GM12873 (cell line): ENCODE data around the gene KIF18B.

Experiments
- CTCF ChIP-seq: IDR thresholded peaks from 2 replicates; pipeline ENCODE4 v1.5.1; 2012; ENCODE audit warnings: low read depth, mild to moderate bottlenecking, moderate library complexity, low read length, control low read depth; ENCODE audit not compliant: insufficient read depth; ENCODE audit errors: missing control alignments

Gene KIF18B

GRCh38 chr17:44910231-44911106, 37.1 kb downstream of the KIF18B start:
- TF ChIP-seq CTCF, result no peak

- TF ChIP-seq CTCF, result no peak
Measured at GRCh38 chr17:44909681-44910144, 37.9 kb downstream of the KIF18B start.

GRCh38 chr17:44908761-44909326, 38.7 kb downstream of the KIF18B start:
- no peak for TF ChIP-seq CTCF

- no peak for TF ChIP-seq CTCF
Measured at GRCh38 chr17:44907729-44908470, 39.7 kb downstream of the KIF18B start.

GRCh38 chr17:44906763-44907728, 40.5 kb downstream of the KIF18B start:
- TF ChIP-seq CTCF, result no peak

GRCh38 chr17:44906010-44906646, 41.4 kb downstream of the KIF18B start:
- TF ChIP-seq CTCF, result no peak
